ENCODE results near the gene EPHB1.
A peak's percentile ranks its signal among the peaks of the same experiment; 100 is the strongest.

The EPHB1 gene

DNA sequence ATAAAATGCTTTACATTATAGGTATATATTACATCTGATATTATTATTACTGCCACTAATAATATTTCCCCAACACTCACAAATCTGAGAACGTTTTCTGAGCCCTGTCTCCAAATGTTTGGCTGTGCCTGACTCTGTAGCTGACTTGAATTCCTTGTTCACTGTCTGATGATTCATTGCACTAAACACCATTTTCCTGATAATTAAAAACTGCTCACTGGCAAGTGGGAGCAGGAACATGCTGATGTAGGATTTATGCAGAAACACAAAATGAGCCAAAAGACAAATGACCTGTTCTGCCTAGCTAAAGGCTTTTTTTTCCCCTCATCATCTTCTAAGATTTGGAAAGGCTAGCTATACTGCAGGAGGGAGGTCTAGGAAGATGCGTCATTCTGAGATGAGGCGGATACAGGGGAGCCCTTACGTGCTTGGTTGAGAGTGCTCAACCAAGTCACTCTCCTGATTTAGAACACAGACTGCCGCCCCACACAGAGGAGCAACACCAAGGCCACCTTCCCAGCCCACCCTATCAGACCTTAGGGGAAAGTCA, 380.7 kb downstream of the EPHB1 start:
- no peak for DNase-seq

DNA sequence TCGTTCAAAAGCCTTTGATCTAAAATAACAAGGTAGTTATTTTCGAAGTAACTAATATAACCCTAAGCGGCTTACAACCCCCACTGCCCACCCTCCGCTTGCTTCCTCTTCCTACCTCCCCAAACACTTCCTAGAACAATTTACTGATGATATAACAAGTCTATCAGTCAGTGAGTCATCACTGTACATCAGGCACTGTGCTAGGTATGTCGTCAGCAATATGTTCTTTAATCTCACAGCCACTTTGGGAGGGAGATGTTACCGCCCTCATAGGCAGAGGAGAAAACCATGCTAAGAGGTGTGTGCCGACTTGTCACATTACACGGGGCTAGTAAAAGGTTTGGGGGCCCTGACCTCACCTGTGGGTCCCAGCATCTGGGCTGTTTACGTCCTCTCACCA, 381.8 kb downstream of the EPHB1 start:
- DNase-seq, result no peak

DNA sequence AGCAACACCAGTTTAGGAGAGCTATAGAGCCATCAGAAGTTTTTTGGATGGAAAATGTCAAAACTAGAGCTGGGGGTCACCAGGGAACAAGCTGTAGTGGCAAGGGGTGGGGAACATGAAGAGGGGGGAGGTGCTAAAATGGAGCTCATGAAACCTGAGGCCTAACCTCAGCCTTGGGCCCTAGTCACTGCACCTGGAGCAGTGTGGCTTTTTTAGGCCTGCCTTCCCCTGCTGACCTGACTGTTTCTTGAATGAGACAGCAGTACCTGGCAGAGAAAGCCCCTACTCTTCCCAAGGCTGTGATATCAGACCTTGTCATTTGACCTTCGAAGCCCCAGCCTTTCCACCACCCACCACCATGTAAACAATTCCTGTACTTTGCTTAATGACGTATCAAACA, 383.5 kb downstream of the EPHB1 start:
- no peak for DNase-seq

DNA sequence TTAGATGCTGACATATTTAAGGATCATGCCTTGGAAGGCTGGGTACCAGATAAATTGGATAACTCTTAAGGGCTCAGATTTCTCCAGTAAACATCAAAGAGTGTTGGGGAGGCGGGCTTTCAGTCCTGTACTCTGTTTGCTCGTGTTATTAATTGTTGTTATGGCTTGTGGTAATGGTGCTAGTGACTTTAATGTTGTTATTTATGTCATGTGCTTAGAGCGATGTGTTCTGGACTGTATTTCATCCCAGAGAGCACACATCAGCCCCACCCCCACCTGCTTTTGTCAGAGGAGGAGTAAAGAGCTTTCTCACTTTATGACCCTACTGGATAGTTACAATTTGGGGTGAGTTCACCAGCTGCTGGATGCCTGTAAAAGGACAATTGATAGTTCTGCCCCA, 386.3 kb downstream of the EPHB1 start:
- DNase-seq, result no peak

DNA sequence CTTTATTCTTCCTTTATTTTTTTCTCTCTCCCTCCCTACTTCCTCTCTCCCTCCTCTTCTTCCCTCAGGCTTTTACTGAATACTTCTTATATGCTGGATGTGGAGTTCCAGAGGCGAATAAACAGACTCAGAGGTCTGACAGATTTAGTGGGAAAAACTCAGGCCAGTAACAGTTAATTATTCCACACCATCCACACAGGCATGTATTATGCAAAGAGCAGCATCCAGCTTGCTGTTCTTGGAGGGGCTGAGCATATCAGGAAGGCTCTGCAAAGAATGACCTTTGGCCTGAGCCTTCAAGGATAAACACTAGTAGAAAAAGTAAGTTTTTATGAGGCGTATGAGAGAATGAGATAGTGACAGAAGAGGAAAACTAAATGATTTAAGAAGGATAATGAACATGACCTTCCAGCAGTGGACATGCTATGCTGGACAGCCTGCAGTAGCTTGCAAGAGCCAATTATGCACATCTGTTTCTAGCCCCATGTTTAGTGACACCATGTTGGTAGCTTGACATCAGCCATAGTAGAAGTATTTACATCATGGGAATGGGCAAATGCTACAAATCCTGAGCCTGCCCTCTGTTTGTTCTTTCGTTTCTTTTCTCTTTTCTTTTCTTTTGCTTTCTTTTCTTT, 387.4 kb downstream of the EPHB1 start:
- no peak for DNase-seq

DNA sequence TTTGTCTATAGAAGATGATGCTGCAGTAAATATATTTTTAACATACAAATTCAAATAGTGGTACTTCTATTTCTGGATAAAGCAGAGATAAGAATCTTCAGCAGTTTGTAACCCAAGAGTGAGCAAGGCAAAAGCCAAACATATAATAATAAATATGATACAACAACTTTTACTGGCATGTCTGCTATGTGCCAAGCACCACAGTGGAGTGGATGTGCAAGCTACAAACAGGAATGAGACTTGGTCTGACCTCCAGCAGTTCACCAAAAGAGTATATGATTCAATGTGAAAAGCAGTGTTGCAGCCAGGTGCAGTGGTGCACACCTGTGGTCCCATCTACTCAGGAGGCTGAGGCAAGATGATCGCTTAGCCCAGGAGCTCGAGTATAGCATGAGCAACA, 395.6 kb downstream of the EPHB1 start:
- DNase-seq, result no peak

DNA sequence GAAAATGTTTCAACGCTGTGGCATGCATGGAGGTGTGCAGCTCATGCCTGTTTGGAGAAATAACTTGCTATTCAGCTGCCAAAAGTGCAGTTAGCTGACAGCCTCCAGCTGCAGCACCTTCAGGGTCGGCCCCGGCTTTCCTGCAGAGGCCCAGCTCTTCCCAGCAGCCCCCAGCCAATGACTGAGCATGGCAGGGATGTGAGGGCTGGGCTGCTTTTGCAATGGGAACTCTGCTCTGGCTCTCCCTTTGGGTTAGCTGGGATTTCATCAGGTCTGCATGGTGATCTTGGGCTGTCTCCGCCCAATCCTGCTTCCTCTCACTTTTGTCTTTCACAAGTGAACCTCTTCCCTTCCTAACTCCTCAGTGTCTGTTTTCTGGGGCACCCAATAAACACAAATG, 396.6 kb downstream of the EPHB1 start:
- no peak for DNase-seq

DNA sequence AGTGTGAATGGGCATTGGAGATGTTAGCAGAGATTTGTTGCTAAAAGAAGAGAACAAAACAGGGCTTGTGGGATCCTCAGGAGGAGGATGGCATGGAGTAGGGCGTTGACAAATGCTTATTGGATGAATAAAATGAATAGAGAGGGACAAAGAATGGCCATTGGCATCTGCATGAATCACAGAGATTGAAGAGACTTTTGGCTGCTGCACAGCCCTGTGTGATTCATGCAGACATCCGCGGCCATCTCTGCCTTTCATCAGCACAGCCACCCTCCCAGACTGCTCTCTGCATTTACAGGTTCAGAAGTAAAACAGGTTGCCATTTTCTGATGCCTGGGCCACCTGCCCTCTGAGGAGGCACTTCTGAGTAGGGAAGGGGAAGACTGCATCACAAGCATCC, 397.9 kb downstream of the EPHB1 start:
- DNase-seq, result no peak

DNA sequence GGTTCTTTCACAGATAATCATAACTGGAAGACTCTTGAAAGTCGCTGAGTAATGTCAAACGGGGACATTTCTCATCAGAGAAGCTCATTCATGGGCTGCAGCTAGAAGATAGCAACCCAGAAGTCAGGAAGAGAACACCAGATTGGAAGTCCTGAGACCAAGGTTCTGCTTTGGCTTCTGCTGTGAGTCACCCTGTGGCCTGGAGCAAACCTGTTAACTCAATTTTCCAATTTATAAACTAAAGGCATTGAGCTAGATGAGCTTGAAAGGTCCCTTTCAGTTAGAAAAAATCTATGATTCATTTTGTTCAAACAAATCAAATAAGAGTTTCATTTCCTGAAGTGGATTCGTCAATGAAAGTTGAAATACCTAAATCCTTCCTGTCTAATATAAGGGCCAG, 402.2 kb downstream of the EPHB1 start:
- no peak for DNase-seq

DNA sequence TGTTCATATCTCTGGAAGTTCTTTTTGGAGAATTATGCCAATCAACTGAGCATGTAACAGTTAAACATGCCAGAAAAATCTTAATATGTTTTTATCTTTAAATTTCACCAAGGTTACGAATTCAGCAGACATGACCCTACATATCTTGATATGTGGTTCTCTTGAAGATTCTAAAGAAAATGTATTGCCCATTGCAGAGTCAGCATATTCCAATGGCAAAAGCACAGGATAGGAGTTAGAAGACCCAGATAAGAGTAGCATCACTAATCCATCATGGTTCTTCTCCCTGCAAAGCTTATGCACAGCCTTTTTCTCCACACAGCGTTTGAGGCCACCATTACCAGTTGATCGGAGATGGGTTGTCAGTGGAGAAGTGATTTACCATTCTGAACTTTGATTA, 402.8 kb downstream of the EPHB1 start:
- no peak for DNase-seq

DNA sequence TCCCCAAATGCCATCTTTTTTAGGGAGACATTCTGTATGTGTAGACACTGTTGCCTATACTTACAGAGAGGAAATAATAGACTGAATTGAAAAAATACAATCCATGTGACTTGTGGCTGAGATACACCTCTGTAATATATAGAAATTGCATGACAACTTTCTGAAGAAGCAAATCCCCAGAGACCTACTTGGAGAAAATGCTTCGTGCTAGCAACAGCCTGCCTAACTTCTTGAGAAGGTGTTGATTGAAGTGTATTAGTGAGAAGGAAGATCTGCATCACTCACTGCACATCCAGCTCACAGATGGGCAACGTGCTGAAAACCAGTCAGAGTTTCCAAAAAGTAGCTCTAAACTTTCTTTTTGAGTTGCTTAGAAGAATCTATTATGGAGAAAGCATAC, 404.1 kb downstream of the EPHB1 start:
- no peak for DNase-seq

DNA sequence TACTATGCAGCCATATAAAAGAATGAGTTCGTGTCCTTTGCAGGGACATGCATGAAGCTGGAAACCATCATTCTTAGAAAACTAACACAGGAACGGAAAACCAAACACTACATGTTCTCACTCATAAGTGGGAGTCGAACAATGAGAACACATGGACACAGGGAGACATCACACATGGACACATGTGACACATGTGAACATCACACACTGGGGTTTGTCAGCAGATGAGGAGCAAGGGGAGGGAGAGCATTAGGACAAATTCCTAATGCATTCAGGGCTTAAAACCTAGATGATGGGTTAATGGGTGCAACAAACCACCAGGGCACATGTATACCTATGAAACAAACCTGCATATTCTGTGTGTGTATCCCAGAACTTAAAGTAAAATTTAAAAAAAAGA, 408.0 kb downstream of the EPHB1 start:
- DNase-seq, result no peak

DNA sequence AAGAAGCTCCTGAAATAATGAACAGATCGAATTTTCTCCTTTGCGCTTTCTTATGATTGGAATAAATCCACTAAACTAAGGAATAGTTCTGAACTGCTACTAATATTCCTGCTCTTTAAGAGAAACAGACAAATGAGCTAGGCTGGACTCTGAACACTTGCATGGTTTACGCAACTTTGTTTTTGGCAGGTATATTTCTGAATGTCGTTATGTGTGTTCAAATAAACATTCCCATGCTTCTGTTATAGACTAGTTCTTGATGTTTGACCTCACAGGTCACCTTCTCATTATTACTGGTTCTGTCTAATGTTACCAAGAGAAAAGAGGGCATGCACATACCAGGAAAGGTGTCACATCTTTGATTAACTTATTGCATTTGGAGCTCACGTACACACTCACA, 418.2 kb downstream of the EPHB1 start:
- no peak for DNase-seq

DNA sequence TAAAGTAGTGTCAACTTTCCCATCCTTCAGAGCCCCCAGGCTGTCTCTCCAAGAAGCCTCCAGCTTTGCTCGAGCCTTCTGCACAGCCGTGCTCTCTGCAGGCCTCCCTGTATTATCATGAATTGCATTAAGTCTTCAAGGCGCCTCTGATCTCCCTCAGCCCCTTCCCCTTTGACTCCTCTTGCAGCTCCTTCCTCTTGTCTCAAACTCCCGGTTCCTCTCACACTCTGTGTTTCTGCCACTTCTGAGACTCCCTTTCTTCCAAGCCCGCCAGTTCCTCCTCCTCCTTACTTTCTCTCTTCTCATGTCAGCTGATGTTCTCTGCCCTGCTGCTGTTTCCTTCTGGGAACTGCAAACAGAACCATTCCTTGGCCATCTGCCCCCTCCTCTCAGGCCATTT, 418.8 kb downstream of the EPHB1 start:
- DNase-seq, result no peak

DNA sequence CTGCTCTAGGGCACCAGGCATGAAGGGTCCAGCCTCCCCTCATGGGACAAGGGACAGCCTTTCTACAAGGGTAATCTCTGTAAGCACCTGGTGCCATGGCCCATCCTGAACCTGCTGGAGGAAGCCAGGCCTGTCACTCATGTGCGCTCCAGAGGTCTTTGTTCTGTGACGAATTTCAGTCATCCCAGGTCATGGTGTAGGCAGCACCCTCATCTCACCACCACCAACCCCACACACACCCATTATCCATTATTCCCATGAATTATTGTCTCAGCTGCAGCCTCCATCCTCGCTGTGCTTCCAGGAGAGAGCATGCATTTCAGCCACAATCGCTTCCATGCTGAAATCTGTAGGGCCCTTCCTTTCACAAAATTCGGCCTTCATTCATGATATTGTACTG, 419.3 kb downstream of the EPHB1 start:
- DNase-seq, result no peak

DNA sequence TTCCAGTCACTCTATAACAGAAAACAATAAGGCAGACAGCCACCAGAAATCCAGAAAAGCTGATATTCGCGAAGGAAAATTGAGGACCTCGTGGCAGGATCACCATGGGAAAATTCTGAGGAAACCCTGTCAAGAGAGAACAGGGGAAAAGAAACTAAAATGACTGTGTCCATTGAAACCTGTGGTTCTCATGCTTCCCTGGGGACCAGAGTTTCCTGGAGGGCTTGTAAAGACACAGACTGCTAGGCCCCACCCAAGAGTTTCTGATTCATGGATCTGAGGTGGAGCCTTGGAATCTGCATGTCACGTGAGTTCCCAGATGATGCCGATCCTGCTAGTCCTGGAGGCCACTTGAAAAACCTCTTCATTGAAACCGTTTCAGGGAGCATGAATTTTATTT, 420.5 kb downstream of the EPHB1 start:
- no peak for DNase-seq

DNA sequence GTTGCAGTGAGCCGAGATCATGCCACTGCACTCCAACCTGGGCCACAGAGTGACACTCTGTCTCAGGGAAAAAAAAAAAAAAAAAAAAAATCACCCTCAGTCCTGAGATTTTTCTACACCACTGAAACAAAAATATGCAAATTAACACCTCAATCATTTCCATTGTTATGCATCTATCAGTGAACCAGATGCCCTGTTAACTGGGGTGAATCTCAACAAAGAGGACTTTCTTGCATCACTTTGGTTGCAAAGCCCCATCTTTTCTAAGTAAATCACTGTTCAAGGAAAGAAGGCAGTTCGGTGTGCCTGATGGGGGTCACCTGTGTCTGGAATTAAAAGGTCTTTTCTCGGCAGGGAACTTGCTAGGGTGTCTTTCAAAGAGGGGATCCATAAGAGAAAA, 421.6 kb downstream of the EPHB1 start:
- no peak for DNase-seq

DNA sequence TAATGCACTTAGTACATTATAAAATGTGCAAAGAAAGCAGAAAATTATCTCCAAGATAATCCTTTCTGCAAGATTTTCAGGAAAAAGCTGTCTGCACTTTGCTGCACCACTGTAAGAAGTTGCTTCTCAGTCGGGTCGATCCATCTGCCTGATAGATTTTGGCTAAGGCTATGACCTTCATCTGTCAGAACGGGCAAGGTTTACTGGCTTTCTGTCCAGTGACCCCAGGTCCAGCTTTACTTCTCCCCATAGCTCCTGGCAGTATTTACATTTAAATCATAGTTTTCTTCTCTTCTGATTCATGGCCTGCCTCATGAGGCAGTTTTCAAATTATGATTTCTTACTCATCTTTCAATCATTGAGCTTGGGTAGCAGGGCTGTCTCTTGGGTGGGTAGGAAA, 422.7 kb downstream of the EPHB1 start:
- DNase-seq, result no peak

DNA sequence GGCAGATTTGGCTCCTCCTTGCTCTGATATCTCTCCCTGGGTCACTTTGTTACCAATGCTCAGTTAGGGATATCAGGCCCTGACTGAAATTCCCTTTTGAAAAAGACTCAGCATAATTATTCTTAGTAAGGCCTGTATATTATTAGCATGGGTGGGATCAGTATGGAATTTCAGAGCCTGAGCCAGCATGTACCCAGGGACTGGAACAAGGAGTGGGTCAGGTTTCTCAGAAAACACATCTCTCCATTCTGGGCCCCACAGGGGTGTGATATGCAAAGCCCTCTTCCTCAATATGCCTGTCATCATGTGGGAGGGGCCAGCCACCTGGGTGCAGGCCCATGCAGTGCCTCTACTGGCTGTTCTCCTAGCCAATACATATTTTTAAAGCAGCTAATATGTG, 423.2 kb downstream of the EPHB1 start:
- DNase-seq, result no peak

DNA sequence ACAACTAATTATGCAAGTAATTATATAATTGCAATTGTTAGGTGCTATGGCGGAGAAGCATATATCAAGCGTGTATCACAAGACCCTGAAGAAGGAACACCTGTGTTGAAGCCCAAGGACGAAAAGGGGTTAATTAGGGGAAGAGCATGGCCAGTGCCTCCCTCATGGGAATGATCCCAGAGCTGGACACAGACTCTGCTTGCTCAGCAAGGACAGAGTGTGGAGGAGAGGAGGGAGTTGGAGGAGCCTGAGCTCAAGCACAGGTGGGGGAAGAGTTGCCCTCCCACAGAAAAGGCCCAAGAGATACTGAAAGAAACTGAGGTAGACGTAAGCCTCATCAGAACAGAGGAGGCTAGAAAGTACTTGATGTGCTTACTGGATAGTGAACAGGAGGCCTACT, 423.7 kb downstream of the EPHB1 start:
- DNase-seq, result no peak

DNA sequence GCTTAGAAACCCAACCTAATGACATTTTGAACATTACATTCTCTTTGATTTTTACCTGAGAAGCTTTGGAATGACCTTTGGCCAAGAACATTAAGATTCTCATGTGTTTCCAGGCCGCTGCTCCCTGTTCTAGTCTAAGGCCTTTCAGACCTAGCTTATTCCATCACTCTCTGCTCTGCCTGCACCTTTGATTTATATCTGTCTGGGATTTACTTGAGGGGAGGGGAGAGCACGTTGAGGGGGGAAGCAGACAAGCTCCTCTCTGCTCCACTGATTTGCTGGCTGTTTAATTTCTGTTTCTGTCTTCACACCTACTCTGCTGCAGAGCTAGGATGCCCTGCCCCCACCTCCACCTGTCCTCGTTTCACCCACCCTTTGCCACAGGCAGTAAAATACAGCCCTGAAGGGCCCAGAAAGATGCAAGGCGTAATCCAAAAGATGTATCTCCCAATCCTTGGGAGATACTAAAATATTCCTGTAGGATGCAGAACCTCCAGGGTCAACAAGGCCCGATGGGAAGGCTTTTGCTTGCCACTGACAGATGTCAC, 429.8 kb downstream of the EPHB1 start:
- DNase-seq, result no peak

DNA sequence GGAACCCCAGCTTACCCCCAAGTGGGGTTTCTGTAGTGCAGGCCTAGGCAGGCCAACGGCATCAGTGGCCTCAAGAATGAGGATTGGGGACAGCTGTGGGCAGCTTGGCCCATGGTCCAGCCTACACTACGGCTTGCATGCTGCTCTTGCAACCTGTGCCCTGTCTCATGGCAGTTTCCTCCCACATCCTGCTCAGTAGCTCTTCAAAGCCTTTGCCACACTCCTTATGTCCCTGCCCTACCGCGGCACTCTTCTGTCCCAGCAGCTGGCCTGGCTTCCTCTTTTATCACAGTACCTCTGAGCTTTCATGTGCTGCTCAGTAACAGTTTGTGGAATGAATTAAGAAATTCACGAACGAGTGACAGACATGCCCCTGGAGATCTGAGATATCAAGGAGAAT, 431.0 kb downstream of the EPHB1 start:
- DNase-seq, result peak; percentile 21

DNA sequence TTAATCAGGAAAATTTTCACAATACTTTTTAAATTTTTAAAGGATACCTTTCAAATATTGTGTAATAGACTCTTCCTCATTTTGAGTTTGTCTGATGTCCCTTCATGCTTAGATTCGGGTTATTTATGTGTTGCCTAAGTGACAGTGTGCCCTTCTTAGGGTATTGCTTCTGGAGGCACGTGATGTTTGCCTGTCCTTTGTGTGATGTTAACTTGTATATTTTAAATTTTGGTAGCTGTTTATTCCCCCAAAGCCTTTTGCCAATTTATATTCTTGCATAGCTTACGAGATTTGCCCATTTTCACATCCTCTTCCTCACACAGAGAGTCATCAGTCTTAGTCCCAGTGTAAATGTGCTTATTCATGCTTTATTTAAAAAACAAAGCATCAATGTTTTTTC, 433.1 kb downstream of the EPHB1 start:
- DNase-seq, result no peak

DNA sequence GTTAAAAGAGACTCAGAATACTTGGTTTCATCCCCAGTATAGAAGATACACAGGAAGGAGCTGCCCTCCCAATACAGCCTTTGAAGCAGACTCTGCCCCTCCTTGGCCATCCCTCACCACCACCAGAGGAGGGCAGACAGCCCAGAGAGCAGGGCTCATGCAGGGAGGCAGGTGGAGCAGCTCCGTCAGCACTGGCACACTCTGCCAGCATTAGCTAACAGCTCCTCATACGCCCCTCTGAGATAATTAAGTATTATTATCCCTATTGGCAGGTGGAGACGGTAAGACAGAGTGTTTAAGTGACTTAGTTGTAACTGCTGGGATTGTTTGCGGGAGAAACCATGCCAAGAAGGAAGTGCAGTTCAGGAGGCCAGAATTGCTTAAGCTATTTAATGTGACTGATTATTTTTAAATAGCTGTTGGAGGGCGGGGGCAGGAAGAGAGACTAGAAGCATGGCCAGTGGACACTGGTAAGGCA, 434.0 kb downstream of the EPHB1 start:
- peak; percentile 52 for DNase-seq

DNA sequence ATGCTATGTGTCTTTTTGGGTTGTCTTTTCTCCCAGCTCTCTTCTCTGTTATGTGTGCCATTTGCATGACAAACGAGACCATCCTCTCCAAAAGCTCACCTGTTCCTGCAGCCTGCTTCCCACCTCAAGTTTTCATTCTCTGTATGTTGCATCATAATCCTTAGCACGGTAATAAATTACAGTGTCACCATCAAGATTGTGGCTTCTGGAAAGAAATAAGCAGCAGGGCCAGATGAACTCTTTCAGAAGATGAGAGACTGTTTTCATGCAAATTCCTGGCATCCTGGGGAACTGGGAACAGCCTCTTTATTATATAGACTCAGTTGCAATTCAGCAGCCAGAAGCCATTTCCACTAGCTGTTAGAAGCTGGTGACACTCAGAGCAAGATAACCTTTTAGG, 436.7 kb downstream of the EPHB1 start:
- no peak for DNase-seq

Measured in NCI-H510A (cell line).